HepG2 (cell line): ENCODE data around the gene LPAR1.

Experiments used
- PRMT3 ChIP-seq: sonication (generic); formaldehyde crosslinking; IDR thresholded peaks from 2 replicates; pipeline ENCODE4 v1.8.1; 2022; ENCODE audit warnings: low read depth, mild to moderate bottlenecking, moderate library complexity, missing genetic modification reagents, borderline replicate concordance
- TF ChIP-seq, protein P1 (sequence below): sonication (generic); formaldehyde crosslinking; IDR thresholded peaks from 2 replicates; pipeline ENCODE4 v1.5.1; 2020; ENCODE audit warnings: missing genetic modification reagents, mild to moderate bottlenecking, borderline replicate concordance

GRCh38 chr9:110947491-110948044 lies 90.7 kb downstream of the LPAR1 start:
- TF ChIP-seq PRMT3: no peak
- TF ChIP-seq, protein P1, sequence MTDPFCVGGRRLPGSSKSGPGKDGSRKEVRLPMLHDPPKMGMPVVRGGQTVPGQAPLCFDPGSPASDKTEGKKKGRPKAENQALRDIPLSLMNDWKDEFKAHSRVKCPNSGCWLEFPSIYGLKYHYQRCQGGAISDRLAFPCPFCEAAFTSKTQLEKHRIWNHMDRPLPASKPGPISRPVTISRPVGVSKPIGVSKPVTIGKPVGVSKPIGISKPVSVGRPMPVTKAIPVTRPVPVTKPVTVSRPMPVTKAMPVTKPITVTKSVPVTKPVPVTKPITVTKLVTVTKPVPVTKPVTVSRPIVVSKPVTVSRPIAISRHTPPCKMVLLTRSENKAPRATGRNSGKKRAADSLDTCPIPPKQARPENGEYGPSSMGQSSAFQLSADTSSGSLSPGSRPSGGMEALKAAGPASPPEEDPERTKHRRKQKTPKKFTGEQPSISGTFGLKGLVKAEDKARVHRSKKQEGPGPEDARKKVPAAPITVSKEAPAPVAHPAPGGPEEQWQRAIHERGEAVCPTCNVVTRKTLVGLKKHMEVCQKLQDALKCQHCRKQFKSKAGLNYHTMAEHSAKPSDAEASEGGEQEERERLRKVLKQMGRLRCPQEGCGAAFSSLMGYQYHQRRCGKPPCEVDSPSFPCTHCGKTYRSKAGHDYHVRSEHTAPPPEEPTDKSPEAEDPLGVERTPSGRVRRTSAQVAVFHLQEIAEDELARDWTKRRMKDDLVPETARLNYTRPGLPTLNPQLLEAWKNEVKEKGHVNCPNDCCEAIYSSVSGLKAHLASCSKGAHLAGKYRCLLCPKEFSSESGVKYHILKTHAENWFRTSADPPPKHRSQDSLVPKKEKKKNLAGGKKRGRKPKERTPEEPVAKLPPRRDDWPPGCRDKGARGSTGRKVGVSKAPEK: no peak
